Activated naive CD8-positive, alpha-beta T cell treated with anti-CD3 and anti-CD28 coated beads, Interleukin-2, amount 10 ng/mL, durations not matched to agents 7 days and 5 days (primary cell): Measurements from ENCODE around the gene CTNNA2. TPM values are rescaled to one million over a fixed set of nuclear protein-coding genes. Genes with fewer than 3 reads are reported as not detected.
A peak's percentile ranks its signal among the peaks of the same experiment; 100 is the strongest.

Experiments used
- ATAC-seq: fragments of 150-1000 bp; cut with Tn5 transposase; one replicate; pipeline ENCODE4 v1.10.0; 2021; ENCODE audit warnings: low read depth, moderate library complexity
- POLR2A ChIA-PET: fragments of 350-600 bp; sonication (Branson Sonifier 250); formaldehyde crosslinking; loops from one replicate; lab custom pipeline; 2021; ENCODE audit warnings: antibody characterized with exemption; lab: Charles Lee
- DNase-seq: peaks from one replicate; pipeline ENCODE4 v3.0.0; 2021
- H3K27ac Mint-ChIP-seq: one replicate; pipeline ENCODE4 v1.8.0; 2022; ENCODE audit warnings: mild to moderate bottlenecking, mixed read lengths
- H3K27me3 Mint-ChIP-seq: one replicate; pipeline ENCODE4 v1.8.0; 2022; ENCODE audit warnings: mild to moderate bottlenecking, moderate library complexity, mixed read lengths
- H3K36me3 Mint-ChIP-seq: one replicate; pipeline ENCODE4 v1.8.0; 2021; ENCODE audit warnings: mild to moderate bottlenecking, mixed read lengths
- H3K4me1 Mint-ChIP-seq: one replicate; pipeline ENCODE4 v1.8.0; 2021; ENCODE audit warnings: mixed read lengths
- H3K4me3 Mint-ChIP-seq: one replicate; pipeline ENCODE4 v1.8.0; 2022; ENCODE audit warnings: mild to moderate bottlenecking, moderate library complexity, mixed read lengths
- H3K9me3 Mint-ChIP-seq: one replicate; pipeline ENCODE4 v1.8.0; 2021; ENCODE audit warnings: mixed read lengths
- total RNA-seq, 2 experiments: library from RNA; stranded (reverse); gene quantifications; one replicate each; pipeline ENCODE4 v1.2.3, GENCODE V29; 2021

CTNNA2 gene
- total RNA-seq, 2 experiments from 2014 or later, result not detected

DNA sequence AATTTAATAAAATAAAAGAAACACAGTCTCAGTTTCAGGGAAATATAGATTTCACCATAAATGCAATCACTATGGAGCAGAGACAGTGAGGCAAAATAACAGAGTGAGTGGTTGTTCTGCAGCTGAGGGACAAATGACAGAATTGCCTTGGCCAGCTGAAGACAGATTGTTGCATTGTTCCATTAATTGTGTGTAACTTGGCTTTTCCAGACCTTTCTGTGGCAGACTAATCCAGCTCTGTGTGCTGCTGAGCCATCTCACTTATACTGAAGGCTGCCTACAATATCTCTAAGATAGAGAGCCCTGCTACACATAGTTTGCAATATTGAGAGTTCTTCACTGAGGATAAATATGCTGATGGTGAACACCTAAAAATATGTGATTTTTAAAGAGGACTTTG, 780.2 kb downstream of the CTNNA2 start:
- Mint-ChIP-seq H3K36me3 (no peaks in the 10 kb centered on the region), H3K4me3 (no peak overlapping the region), H3K27me3 (no peaks in the 10 kb centered on the region), H3K9me3 (no peaks in the 10 kb centered on the region), H3K27ac (no peak overlapping the region), H3K4me1 (no peaks in the 10 kb centered on the region)
- POLR2A ChIA-PET, result no interaction called here
- DNase-seq, result no peak
- ATAC-seq, result no peak

DNA sequence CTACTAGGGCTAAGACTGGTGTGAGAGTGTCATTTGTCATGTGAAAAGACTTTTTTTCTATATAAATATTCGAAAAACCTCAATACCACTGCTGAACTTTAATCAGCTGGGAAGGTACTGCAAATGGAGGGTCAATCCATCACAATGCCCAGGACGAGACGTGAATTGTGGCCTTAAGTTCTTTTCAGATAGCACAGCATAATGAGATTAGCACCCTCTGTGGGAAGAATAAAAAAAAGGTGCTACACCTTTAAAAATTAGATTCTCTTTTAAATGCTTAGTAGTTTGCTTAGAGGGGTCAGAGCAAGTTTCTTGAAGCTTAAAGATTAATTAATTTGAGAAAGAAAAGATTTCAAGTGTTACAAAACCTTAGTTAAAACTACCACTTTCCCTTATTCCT, 786.1 kb downstream of the CTNNA2 start:
- POLR2A ChIA-PET, result no interaction called here
- no peak for ATAC-seq
- Mint-ChIP-seq H3K4me3 (no peak overlapping the region), H3K4me1 (no peaks in the 10 kb centered on the region), H3K27me3 (peaks cover 24% of the 10 kb centered on the region), H3K36me3 (no peaks in the 10 kb centered on the region), H3K27ac (no peak overlapping the region), H3K9me3 (peaks cover 1% of the 10 kb centered on the region)
- no peak for DNase-seq

DNA sequence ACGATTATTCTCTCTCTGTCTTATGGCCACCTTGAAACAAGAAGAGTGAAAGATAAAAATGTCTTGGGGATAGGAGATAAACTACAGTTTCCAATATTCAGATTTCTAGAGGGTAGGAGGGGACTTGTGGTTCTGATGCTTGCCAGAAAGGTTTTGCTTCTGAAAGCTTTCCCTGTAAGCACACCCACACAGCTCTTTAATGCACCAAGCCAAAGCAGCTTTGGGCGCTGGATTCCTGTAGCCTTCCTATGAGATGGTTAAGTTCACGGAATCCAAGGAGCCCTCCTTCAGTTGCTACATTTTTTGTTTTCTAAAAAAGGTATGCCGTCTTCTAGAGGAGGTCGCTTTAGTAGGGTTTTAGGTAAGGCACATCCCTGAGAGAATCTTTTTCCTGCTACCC, 786.8 kb downstream of the CTNNA2 start:
- Mint-ChIP-seq H3K4me1 (no peaks in the 10 kb centered on the region), H3K4me3 (no peak overlapping the region), H3K27me3 (peaks cover 28% of the 10 kb centered on the region), H3K36me3 (no peaks in the 10 kb centered on the region), H3K27ac (no peak overlapping the region), H3K9me3 (peaks cover 1% of the 10 kb centered on the region)
- POLR2A ChIA-PET, result no interaction called here
- DNase-seq (no peak), ATAC-seq (no peak)

DNA sequence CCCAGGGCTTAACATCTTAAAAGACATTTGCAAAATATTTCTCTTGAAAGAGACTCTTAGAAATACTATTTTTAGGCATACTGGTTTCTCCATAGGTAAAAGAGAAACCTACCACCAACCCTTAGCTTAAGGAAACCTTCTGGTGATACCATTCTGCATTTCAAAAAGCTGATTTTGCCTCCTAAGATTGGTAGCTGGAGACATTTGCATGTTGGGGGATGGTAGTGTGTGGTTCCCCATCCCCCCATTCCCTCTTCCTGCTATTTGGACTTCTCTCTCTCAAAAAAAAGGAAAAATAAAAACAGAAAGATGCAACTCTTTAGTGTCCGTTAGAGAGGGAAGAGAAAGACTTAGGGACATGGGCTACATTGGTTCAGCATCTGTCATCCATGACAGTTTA, 787.5 kb downstream of the CTNNA2 start:
- H3K4me1 Mint-ChIP-seq, result no peaks in the 10 kb centered on the region
- H3K27me3 Mint-ChIP-seq, result peaks cover 35% of the 10 kb centered on the region
- H3K9me3 Mint-ChIP-seq, result peaks cover 1% of the 10 kb centered on the region
- POLR2A ChIA-PET, result no interaction called here
- no peaks in the 10 kb centered on the region for H3K36me3 Mint-ChIP-seq
- DNase-seq (no peak), ATAC-seq (no peak)
- H3K4me3 Mint-ChIP-seq, result no peak overlapping the region
- no peak overlapping the region for H3K27ac Mint-ChIP-seq

DNA sequence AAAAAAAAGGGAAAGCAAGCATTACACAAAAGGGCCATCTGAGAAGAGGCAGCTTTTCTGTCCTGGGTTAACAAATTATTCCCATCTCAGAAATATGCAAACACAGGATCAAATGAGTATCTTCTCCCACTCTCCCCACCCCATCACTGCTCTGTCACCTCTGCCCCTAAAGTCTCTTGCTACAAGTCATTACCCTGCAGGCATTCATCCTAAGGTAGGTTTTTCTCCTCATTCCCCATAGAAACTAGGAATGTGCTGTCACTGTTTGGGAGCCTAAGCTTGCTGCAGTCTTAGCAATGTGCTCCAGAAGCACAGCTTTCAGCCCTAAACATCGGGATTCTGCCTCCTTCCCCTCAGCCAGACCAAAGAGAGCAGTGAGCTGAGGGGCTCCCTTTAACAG, 788.1 kb downstream of the CTNNA2 start:
- Mint-ChIP-seq H3K4me3 (no peak overlapping the region), H3K36me3 (no peaks in the 10 kb centered on the region), H3K4me1 (no peaks in the 10 kb centered on the region), H3K27me3 (peaks cover 40% of the 10 kb centered on the region), H3K9me3 (peaks cover 1% of the 10 kb centered on the region), H3K27ac (no peak overlapping the region)
- POLR2A ChIA-PET, result no interaction called here
- ATAC-seq (no peak), DNase-seq (no peak)

DNA sequence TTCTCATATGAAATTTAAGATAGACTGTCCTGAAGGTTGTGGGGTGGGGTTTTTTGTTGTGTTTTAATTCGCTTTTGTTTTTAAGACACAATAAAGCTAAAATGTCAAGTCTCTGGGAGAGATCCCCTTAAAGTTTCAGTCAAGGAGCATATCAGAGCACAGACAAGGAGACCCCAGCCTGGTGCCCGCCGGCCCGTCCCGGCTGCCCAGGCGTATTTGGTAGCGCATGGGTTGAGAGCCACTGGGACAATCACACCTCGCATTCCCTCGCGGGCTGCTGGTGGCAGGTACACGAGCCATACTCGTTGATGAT, 789.1 kb downstream of the CTNNA2 start:
- Mint-ChIP-seq H3K9me3 (peaks cover 1% of the 10 kb centered on the region), H3K27me3 (peaks cover 40% of the 10 kb centered on the region), H3K27ac (no peak overlapping the region), H3K4me1 (no peaks in the 10 kb centered on the region), H3K36me3 (no peaks in the 10 kb centered on the region), H3K4me3 (no peak overlapping the region)
- ATAC-seq (no peak), DNase-seq (no peak)
- POLR2A ChIA-PET, result no interaction called here

DNA sequence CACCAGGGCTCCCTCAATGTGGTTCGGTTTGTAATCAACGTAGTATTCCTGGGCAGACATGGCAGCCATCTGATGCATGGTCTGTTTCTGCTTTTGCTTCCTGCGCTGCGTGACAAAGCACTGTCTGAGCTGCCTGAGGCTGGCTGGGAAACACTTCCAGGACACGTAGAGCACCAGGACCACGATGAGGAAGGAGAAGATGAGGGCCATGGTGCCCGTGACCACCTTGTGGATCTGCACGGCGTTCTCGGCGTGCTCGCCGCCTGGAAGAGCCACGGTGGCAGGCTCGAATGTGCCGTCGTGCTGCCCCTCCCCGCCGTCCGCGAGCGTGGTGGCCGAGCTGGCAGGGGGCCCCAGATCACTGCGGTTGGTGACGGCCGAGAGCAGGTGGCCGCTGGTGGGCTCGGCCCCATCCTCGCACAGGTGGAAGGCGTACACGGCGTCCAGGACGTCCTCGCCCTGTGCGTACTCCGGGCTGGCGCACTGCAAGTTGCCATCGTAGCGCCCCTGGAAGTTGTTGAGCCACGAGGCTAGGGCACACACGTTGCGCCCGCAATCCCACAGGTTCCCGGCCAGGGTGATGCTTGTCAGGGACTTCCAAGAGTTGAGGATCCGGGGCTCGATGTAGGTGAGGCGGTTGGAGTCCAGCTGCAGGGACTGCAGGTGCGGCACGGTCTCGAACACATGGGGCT, 789.6 kb downstream of the CTNNA2 start:
- no peak overlapping the region for H3K4me3 Mint-ChIP-seq
- no peaks in the 10 kb centered on the region for H3K4me1 Mint-ChIP-seq
- peaks cover 1% of the 10 kb centered on the region for H3K9me3 Mint-ChIP-seq
- no peak overlapping the region for H3K27ac Mint-ChIP-seq
- ATAC-seq (no peak), DNase-seq (peak; percentile 28)
- POLR2A ChIA-PET, result no interaction called here
- no peaks in the 10 kb centered on the region for H3K36me3 Mint-ChIP-seq
- H3K27me3 Mint-ChIP-seq, result peaks cover 40% of the 10 kb centered on the region

DNA sequence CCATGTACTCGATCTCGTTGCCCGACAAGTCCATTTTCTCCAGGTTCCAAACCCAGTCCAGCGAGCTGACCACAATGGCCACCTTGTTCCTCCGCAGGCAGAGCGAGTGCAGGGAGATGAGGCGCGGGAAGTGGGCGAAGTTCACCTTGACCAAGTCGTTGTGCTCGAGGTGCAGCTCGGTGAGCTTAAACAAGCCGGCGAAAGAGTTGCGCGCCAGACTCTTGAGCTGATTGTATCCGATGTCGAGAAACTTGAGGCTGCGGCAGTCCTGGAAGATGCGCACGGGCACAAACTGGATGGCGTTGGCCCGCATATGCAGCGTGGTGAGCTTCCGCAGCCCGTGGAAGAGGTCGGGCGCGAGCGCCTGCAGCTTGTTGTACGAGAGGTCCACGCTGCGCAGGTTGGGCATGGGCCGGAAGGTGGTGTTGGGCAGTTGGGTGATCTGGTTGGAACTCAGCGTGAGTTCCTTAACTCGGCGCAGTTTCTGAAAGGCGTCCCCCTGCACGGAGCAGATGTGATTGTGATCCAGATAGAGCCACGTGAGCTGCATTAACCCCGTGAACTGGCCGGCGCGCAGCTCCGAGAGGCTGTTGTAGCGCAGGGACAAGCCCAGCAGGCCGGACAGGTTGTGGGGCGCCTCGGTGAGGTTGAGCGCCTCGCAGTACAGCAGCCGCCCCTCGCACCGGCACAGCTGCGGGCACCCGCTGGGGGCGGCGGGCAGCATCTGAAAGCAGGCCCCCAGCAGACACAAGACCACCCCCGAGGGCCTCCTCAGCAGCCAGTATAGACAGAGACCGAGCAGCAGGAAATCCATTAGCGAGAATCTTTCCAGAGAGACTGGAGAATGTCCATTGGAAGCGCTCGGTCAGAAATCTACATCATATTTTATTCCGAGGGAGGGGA, 790.4 kb downstream of the CTNNA2 start:
- Mint-ChIP-seq H3K4me1 (no peaks in the 10 kb centered on the region), H3K9me3 (peaks cover 1% of the 10 kb centered on the region), H3K4me3 (no peak overlapping the region), H3K27me3 (peaks cover 40% of the 10 kb centered on the region), H3K36me3 (no peaks in the 10 kb centered on the region), H3K27ac (no peak overlapping the region)
- ATAC-seq (no peak), DNase-seq (peak; percentile 25)
- POLR2A ChIA-PET, result no interaction called here

DNA sequence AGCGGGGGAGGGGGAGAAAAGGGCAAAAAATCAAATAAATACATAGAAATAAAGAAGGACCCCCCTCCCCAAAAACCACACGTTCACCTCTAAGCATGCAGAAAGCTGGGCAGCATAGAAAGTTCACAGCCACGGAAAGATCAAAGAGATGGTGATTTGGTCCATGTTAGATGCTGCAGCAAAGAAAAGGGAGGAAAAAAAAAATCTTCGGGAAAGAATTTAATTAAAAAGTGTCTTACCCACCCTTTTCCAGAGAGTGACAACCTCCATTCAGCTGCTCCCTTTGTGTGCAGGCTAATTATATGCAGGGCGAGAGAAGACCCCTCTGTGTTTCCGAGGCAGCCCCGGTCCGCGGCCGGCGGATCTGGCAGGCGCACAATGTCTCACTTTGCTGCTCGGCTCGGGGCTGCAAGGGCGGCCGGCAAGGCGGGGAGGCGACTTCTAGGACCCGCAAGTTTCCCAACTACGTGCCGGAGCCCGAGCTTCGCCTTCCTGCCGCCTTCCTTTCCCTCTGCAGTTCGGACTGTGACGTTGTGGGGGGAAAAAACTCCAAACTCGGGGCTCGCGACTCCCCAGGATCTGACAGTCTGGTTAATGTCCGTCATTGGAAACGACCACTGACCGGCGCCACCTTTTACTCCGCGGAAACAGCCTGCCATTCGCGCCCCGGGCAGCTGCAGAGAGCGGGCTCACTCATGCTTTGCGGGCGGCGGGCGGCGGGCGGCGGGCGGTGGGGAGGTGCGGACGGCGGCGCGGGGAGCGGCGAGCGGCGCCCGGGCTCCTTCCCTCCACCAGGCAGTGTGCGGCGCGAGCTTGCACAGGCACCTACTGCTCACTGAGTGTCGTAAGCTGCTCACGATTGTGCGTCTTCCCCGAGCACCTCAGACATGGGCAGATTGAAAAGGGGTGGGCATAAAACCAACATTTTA, 791.3 kb downstream of the CTNNA2 start, which contains the start of gene LRRTM1:
TSS of gene LRRTM1 (minus strand) at position 844 of the 929 bp plus-strand sequence. CDS start 933 bp downstream, outside the sequence.
- ATAC-seq, result no peak
- Mint-ChIP-seq H3K9me3 (peaks cover 1% of the 10 kb centered on the region), H3K4me3 (no peak within 1 kb of the TSS), H3K27me3 (peaks cover 40% of the 10 kb centered on the region), H3K4me1 (no peaks in the 10 kb centered on the region), H3K36me3 (no peaks in the 10 kb centered on the region), H3K27ac (no peak within 1 kb of the TSS)
- POLR2A ChIA-PET, result no interaction called here
- DNase-seq, result no peak

DNA sequence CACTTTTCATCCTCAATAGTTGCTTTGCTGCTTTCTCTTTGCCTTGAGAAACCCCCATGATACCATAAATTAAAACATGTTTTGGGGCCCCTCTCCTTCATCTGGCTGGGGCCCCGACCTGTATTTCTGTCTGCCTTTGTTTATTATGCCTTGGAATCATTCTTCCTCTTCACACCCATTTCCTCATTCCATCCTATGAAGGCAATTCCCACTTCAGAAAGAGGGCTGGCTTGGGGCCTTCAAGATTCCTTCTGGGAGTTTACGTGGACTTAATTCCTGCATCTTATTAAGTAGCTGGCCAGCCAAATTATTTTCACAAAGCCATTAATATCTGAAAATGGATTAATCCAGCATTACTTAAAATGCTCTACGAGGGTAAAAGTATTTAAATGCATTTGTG, 798.5 kb downstream of the CTNNA2 start:
- ATAC-seq, result no peak
- H3K27ac Mint-ChIP-seq, result no peak overlapping the region
- H3K4me3 Mint-ChIP-seq, result no peak overlapping the region
- no peaks in the 10 kb centered on the region for H3K9me3 Mint-ChIP-seq
- H3K4me1 Mint-ChIP-seq, result no peaks in the 10 kb centered on the region
- no peaks in the 10 kb centered on the region for H3K36me3 Mint-ChIP-seq
- POLR2A ChIA-PET, result no interaction called here
- DNase-seq, result no peak
- H3K27me3 Mint-ChIP-seq, result no peaks in the 10 kb centered on the region

DNA sequence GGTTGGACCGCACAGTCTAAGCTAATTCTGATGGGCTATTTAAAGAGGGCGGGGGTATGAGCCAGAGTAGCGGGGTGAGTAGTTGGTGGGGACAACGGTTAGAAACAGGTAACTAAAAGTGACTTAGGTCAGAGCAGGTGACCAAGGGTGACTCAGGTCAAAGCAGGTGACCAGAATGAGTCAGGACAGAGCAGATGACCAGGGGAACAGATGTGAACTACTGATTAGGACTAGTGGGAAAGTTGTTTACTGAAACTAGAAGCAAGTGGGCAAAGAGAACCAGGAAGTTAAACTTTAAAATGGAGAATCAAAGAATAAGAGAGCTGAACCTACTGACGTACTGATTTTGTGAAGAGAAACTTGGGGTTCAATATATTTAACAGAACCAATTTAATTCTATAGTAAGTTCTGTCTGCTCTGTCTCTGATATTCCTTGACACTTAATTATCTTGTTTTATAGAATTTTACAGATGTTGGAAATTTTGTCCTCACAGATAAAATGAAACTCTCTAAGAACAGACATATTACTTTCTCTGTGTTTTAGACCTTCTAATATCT, 799.5 kb downstream of the CTNNA2 start:
- Mint-ChIP-seq H3K9me3 (no peaks in the 10 kb centered on the region), H3K4me3 (no peak overlapping the region), H3K27me3 (no peaks in the 10 kb centered on the region), H3K4me1 (no peaks in the 10 kb centered on the region), H3K27ac (no peak overlapping the region), H3K36me3 (no peaks in the 10 kb centered on the region)
- POLR2A ChIA-PET, result no interaction called here
- no peak for ATAC-seq
- DNase-seq, result no peak

DNA sequence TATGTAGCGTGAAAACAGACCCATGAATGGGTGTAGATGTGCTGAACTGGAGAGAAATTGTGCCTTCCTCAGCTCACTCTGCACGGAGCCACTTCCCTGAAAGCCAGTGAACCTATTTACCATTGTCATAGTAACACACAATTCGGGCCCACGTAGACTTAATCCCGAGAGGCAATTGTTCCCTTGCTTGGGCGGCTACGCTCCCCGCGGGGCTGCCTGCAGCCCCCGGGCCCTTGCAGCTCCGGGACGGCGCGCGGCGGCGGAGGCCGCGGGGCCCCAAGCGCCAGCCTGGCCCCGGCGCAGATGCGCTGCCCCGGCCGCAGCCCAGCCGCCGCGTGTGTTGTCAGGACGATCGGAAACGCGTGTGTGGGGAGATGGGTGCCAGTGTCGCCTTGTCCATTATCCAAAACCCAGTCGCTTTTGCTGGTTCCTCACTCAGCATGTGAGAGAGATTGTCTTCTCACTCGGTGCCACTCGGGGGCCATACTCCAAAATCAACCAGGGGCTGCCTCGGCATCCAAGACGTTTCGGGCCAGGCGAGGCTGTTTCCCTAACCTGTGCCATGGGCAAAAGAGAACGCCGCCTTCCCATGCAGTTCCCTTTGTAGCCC, 809.6 kb downstream of the CTNNA2 start:
- DNase-seq, result no peak
- H3K27ac Mint-ChIP-seq, result no peak overlapping the region
- POLR2A ChIA-PET, result no interaction called here
- H3K27me3 Mint-ChIP-seq, result peaks cover 5% of the 10 kb centered on the region
- peaks cover 1% of the 10 kb centered on the region for H3K9me3 Mint-ChIP-seq
- ATAC-seq, result no peak
- no peak overlapping the region for H3K4me3 Mint-ChIP-seq
- no peaks in the 10 kb centered on the region for H3K4me1 Mint-ChIP-seq
- no peaks in the 10 kb centered on the region for H3K36me3 Mint-ChIP-seq

DNA sequence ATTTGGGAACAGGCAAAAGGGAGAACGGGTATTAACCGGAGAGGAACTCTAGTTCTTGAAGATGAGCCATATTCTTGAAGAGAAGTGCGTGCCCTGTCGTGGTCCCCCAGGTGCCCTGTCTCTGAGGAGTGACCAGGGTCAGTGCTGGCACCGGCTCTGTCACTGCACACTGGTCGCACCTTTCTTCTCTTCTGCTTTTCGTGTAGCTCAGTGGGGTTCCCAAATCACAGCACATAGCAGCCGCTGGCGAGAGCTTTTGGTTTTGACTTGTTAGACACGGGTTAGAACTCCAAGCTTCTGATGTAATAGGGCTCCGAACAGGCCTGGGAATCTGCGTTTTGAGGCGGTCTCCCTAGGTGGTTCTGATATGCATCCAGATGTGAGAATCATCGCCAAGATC, 810.1 kb downstream of the CTNNA2 start:
- H3K27me3 Mint-ChIP-seq, result peaks cover 5% of the 10 kb centered on the region
- POLR2A ChIA-PET, result no interaction called here

More for the DNA sequence above, 810.1 kb downstream of the CTNNA2 start:
- H3K4me1 Mint-ChIP-seq, result no peaks in the 10 kb centered on the region
- no peak for ATAC-seq
- H3K4me3 Mint-ChIP-seq, result no peak overlapping the region
- H3K27ac Mint-ChIP-seq, result no peak overlapping the region
- peaks cover 1% of the 10 kb centered on the region for H3K9me3 Mint-ChIP-seq
- H3K36me3 Mint-ChIP-seq, result no peaks in the 10 kb centered on the region
- DNase-seq, result no peak
